HUES6 (cell line): ENCODE results near the gene IFRD2.
"Not testable (repeated sequence)": the region's sequence is repeated elsewhere in the genome, so short reads cannot be mapped to it uniquely, and the experiment has no call there.

Experiments used
- H3K27ac ChIP-seq: 2 replicates; pipeline ENCODE4 v1.7.0; 2013; ENCODE audit warnings: low read depth, mild to moderate bottlenecking, low read length, inconsistent platforms
- H3K27me3 ChIP-seq: 2 replicates; pipeline ENCODE4 v1.6.1; 2013; ENCODE audit warnings: low read length; ENCODE audit not compliant: control insufficient read depth, insufficient read depth
- H3K36me3 ChIP-seq: 2 replicates; pipeline ENCODE4 v1.6.1; 2013; ENCODE audit warnings: low read length; ENCODE audit not compliant: control insufficient read depth, insufficient read depth
- H3K4me1 ChIP-seq: 2 replicates; pipeline ENCODE4 v1.6.1; 2013; ENCODE audit warnings: low read length; ENCODE audit not compliant: control insufficient read depth, insufficient read depth
- H3K4me3 ChIP-seq: 2 replicates; pipeline ENCODE4 v1.5.1; 2013; ENCODE audit warnings: low read depth, low read length
- H3K9ac ChIP-seq: one replicate; pipeline ENCODE4 v1.6.1; 2013; ENCODE audit warnings: mild to moderate bottlenecking, low read length
- H3K9me3 ChIP-seq: 2 replicates; pipeline ENCODE4 v1.6.1; 2013; ENCODE audit warnings: low read depth, low read length; ENCODE audit not compliant: control insufficient read depth, insufficient read depth

Gene IFRD2

DNA sequence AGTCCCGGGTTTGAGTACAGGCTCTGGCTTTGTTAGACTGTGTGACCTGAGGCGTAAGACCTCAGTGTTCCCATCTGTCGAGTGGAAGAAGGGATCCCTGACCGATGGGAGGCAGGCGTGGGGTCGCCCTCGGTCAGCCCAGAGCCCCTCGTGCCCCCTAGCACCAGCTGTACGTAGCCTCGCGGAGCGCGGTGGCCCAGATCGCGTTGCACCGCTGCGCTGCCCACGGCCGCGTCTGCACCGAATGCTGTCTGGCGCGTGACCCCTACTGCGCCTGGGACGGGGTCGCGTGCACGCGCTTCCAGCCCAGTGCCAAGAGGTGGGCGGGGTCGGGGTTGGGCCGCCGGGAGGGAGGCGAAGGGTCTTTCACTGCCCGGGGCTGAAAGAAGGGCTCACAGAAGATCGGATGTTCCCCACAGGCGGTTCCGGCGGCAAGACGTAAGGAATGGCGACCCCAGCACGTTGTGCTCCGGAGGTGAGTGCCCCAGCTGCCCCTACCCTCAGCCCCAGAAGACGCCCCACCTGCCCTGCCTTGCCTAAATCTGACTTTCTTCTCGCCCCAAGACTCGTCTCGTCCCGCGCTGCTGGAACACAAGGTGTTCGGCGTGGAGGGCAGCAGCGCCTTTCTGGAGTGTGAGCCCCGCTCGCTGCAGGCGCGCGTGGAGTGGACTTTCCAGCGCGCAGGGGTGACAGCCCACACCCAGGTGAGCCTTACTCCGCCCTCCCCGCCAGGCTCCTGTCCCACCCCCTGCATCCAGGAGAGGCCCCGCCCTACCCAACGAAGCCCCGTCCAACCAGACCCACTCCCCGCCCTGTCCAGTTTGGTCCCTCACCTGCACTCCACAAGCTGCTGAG lies 16.9 kb downstream of the IFRD2 start:
- Histone ChIP-seq H3K4me3 (peak overlapping the region; percentile 60), H3K9me3 (no peaks in the 10 kb centered on the region), H3K4me1 (peaks cover 30% of the 10 kb centered on the region), H3K27ac (no peak overlapping the region), H3K9ac (peak overlapping the region; percentile 58), H3K27me3 (peaks cover 46% of the 10 kb centered on the region), H3K36me3 (no peaks in the 10 kb centered on the region)

DNA sequence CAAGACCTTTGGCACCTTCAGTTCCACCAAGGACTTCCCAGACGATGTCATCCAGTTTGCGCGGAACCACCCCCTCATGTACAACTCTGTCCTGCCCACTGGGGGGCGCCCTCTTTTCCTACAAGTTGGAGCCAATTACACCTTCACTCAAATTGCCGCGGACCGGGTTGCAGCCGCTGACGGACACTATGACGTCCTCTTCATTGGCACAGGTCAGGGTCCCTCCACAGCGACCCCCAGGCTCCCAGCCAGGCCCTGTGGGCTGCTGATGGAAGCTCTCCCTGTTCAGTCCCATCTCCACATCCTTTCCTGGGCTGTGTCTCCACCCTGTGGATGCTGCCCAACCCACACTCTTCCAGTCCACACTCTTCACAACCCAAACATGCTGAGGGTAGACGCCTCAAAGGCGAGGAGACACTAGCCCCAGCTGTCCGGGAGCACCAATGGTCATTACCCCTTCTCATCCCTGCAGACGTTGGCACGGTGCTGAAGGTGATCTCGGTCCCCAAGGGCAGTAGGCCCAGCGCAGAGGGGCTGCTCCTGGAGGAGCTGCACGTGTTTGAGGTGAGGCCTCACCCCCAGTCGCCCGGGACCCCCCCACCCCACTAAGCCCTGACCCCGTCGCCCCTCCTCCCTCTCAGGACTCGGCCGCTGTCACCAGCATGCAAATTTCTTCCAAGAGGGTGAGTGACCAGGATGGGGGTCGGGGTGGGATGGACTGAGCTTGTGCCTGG lies 17.7 kb downstream of the IFRD2 start:
- Histone ChIP-seq H3K9ac (no peak overlapping the region), H3K27ac (no peak overlapping the region), H3K4me1 (peaks cover 36% of the 10 kb centered on the region), H3K4me3 (peak overlapping the region; percentile 60), H3K9me3 (no peaks in the 10 kb centered on the region), H3K36me3 (no peaks in the 10 kb centered on the region), H3K27me3 (peaks cover 46% of the 10 kb centered on the region)

GRCh38 chr3:50273689-50274065 lies 18.6 kb downstream of the IFRD2 start:
- Histone ChIP-seq H3K9me3 (no peaks in the 10 kb centered on the region), H3K27me3 (peaks cover 46% of the 10 kb centered on the region), H3K4me1 (peaks cover 44% of the 10 kb centered on the region), H3K27ac (no peak overlapping the region), H3K9ac (no peak overlapping the region), H3K4me3 (no peak overlapping the region), H3K36me3 (no peaks in the 10 kb centered on the region)

DNA sequence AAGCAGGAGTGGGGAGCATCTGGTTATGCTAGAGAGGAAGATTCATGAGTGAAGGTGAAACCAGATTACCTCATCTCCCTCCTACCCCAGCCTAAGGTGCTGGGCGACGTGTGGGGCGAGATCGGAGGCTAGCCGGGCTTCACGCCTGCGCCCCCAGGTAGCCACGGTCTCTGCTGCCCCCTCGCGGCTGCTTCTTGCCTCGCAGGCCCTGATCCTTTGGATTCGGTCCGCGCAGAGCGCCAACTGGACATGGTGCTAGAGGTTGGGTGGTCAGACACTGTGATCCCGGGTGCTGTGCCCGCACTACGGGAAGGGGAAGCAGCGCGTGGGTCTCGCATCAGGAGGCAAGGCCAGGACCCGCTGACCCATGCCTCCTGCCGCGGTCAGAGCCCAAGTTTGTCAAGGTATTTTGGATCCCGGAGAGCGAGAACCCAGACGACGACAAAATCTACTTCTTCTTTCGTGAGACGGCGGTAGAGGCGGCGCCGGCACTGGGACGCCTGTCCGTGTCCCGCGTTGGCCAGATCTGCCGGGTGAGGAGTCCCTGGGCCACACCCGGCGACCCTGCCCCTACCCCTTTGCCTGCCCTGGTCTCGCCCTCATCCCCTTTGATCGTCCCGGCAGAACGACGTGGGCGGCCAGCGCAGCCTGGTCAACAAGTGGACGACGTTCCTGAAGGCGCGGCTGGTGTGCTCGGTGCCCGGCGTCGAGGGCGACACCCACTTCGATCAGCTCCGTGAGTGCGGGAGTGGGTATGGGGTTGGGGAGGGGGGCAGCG lies 19.1 kb downstream of the IFRD2 start:
- peak overlapping the region; percentile 43 for H3K4me3 ChIP-seq

GRCh38 chr3:50272538-50272910 lies 19.7 kb downstream of the IFRD2 start:
- peaks cover 56% of the 10 kb centered on the region for H3K4me1 ChIP-seq
- not testable (repeated sequence) for H3K9me3 ChIP-seq, H3K4me3 ChIP-seq, H3K9ac ChIP-seq, H3K27ac ChIP-seq, H3K36me3 ChIP-seq
- peaks cover 42% of the 10 kb centered on the region for H3K27me3 ChIP-seq

More for the DNA sequence above, 19.1 kb downstream of the IFRD2 start:
- Histone ChIP-seq H3K27me3 (peaks cover 45% of the 10 kb centered on the region), H3K4me1 (peaks cover 50% of the 10 kb centered on the region), H3K27ac (no peak overlapping the region), H3K36me3 (no peaks in the 10 kb centered on the region), H3K9me3 (no peaks in the 10 kb centered on the region), H3K9ac (no peak overlapping the region)

DNA sequence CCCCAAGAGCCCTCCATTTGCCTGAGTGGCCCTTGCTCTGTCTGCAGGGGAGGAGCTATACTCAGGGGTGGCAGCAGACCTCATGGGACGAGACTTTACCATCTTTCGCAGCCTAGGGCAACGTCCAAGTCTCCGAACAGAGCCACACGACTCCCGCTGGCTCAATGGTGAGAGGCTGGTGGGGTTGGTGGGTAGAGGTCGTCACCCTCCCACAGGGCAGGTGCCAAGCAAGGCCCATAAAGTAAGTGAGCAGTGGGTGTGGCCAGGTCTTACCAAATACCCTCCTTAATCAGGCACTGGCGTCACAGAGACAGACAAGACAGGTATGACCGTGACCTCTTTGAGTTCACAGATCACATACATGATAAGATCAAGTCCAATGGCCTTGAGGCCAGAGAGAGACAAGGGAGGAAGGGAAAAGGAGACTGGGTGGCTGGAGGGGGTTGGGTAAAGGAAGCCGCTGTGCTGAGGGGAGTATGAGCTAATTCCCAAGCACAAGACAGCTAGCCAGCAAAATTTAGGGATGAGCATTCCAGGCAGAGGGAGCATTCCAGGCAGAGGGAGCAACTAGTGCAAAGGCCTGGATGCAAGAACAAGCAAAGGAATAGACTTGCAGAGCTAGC lies 20.8 kb downstream of the IFRD2 start:
- H3K4me3 ChIP-seq = no peak overlapping the region
- H3K9me3 ChIP-seq = no peaks in the 10 kb centered on the region
- H3K4me1 ChIP-seq = peaks cover 67% of the 10 kb centered on the region
- H3K36me3 ChIP-seq = no peaks in the 10 kb centered on the region
- no peak overlapping the region for H3K27ac ChIP-seq
- peaks cover 35% of the 10 kb centered on the region for H3K27me3 ChIP-seq
- no peak overlapping the region for H3K9ac ChIP-seq

GRCh38 chr3:50270422-50271224 lies 21.6 kb downstream of the IFRD2 start:
- Histone ChIP-seq H3K27ac (no peak overlapping the region), H3K36me3 (no peaks in the 10 kb centered on the region), H3K9me3 (no peaks in the 10 kb centered on the region), H3K4me1 (peaks cover 74% of the 10 kb centered on the region), H3K9ac (no peak overlapping the region), H3K27me3 (peaks cover 27% of the 10 kb centered on the region), H3K4me3 (no peak overlapping the region)

DNA sequence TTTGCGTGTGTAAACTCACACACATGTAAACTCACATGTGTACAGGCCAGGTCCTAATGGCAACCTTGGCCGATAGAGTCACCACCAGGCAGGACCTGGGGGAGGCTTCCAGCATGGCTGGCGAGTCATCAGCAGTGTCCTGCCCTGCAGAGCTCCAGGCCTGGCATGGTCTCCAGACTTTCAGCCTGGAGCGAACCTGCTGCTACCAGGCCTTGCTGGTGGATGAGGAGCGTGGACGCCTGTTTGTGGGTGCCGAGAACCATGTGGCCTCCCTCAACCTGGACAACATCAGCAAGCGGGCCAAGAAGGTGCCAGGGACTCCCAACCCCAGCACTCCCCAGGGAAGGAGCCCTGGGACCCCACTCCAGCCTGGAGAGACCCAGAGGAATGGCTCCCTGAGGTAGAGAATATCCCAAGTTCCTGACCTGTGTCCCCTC lies 22.2 kb downstream of the IFRD2 start:
- no peaks in the 10 kb centered on the region for H3K36me3 ChIP-seq
- no peaks in the 10 kb centered on the region for H3K9me3 ChIP-seq
- no peak overlapping the region for H3K9ac ChIP-seq
- no peak overlapping the region for H3K4me3 ChIP-seq
- peaks cover 21% of the 10 kb centered on the region for H3K27me3 ChIP-seq
- H3K4me1 ChIP-seq = peaks cover 74% of the 10 kb centered on the region
- H3K27ac ChIP-seq = no peak overlapping the region

DNA sequence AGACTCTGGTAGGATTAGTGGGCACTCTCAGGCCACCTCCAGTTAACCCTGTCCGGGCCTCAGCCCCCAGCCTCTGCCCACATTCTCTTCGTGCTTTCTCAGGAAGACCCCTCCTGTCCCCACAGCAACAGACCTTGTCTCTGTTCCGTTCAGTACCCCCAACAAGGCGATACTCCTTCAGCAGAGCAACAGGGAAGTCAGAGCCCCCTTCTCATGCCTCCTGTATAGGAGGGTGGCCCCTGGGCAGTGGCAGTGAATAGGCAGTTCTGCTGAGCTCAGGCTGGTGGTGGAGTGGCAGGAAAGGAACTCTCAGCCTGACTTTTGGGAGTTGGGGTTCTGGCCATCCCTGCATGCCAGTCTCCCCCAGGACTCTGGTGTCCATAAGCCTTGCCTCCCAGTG lies 22.8 kb downstream of the IFRD2 start:
- peak overlapping the region; percentile 2 for H3K9ac ChIP-seq
- H3K4me3 ChIP-seq = peak overlapping the region; percentile 2; the same call in 1 of the 2 replicates

More for the DNA sequence above, 22.8 kb downstream of the IFRD2 start:
- H3K9me3 ChIP-seq = no peaks in the 10 kb centered on the region
- peaks cover 16% of the 10 kb centered on the region for H3K27me3 ChIP-seq
- no peak overlapping the region for H3K27ac ChIP-seq
- H3K36me3 ChIP-seq = no peaks in the 10 kb centered on the region
- peaks cover 72% of the 10 kb centered on the region for H3K4me1 ChIP-seq
